WTC11 (cell line): ENCODE data around the gene RPS6KC1.

Experiments used
- ATF3 ChIP-seq: sonication (generic); formaldehyde crosslinking; conservative IDR thresholded peaks from 2 replicates; pipeline ENCODE4 v1.8.1; 2022; ENCODE audit warnings: mild to moderate bottlenecking, missing genetic modification reagents
- CTCF ChIP-seq: fragments of 200-600 bp; IDR thresholded peaks from 2 replicates; pipeline ENCODE4 v1.8.0; 2022; ENCODE audit warnings: antibody characterized with exemption
- IRF2 ChIP-seq: sonication (generic); formaldehyde crosslinking; IDR thresholded peaks from 2 replicates; pipeline ENCODE4 v1.8.0; 2022; ENCODE audit warnings: low read depth, missing genetic modification reagents, borderline replicate concordance
- JUN ChIP-seq: sonication (generic); formaldehyde crosslinking; IDR thresholded peaks from 2 replicates; pipeline ENCODE4 v1.8.0; 2023; ENCODE audit warnings: mild to moderate bottlenecking, missing genetic modification reagents
- TEAD4 ChIP-seq: sonication (generic); formaldehyde crosslinking; IDR thresholded peaks from 2 replicates; pipeline ENCODE4 v1.8.0; 2022; ENCODE audit warnings: mild to moderate bottlenecking, missing genetic modification reagents
- USF1 ChIP-seq: sonication (generic); formaldehyde crosslinking; IDR thresholded peaks from 2 replicates; pipeline ENCODE4 v1.8.0; 2022; ENCODE audit warnings: mild to moderate bottlenecking, missing genetic modification reagents
- ZBTB43 ChIP-seq: sonication (generic); formaldehyde crosslinking; IDR thresholded peaks from 2 replicates; pipeline ENCODE4 v1.8.1; 2023; ENCODE audit warnings: mild to moderate bottlenecking, missing genetic modification reagents
- ZNF671 ChIP-seq: fragments of 250-450 bp; sonication (Bioruptor Pico); IDR thresholded peaks from 2 replicates; pipeline ENCODE4 v1.8.0; 2021; ENCODE audit warnings: mild to moderate bottlenecking

GRCh38 chr1:213057264-213058059 lies 6.4 kb downstream of the RPS6KC1 start:
- TF ChIP-seq ZBTB43 (no peak), CTCF (no peak), ATF3 (no peak), USF1 (CRISPR knock-in tag) (no peak), TEAD4 (CRISPR knock-in tag) (no peak), JUN (no peak), ZNF671 (no peak), IRF2 (no peak)
